Activated CD8-positive, alpha-beta T cell treated with anti-CD3 and anti-CD28 coated beads for 36 hours (primary cell): ENCODE measurements around the gene PCYOX1L. TPM values are rescaled to one million over a fixed set of nuclear protein-coding genes. Genes with fewer than 3 reads are reported as not detected.

Experiments used
- ATAC-seq: fragments of 200-7000 bp; cut with Tn5 transposase; one replicate; pipeline ENCODE4 v1.10.0; 2021; ENCODE audit warnings: mild to moderate bottlenecking, moderate library complexity
- CTCF ChIA-PET: fragments of 350-600 bp; sonication (Branson Sonifier 250); formaldehyde crosslinking; loops from one replicate; lab custom pipeline; 2021; ENCODE audit warnings: antibody characterized with exemption; lab: Charles Lee
- POLR2A ChIA-PET: fragments of 350-600 bp; sonication (Branson Sonifier 250); formaldehyde crosslinking; loops from one replicate; lab custom pipeline; 2021; ENCODE audit warnings: antibody characterized with exemption; lab: Charles Lee
- DNase-seq: peaks from one replicate; pipeline ENCODE4 v3.0.0-alpha.2; 2020
- H3K27ac Mint-ChIP-seq: one replicate; pipeline ENCODE4 v1.8.0; 2021; ENCODE audit warnings: mild to moderate bottlenecking, mixed read lengths
- H3K27me3 Mint-ChIP-seq: one replicate; pipeline ENCODE4 v1.8.0; 2021; ENCODE audit warnings: mixed read lengths
- H3K36me3 Mint-ChIP-seq: one replicate; pipeline ENCODE4 v1.8.0; 2021; ENCODE audit warnings: low read depth, mixed read lengths
- H3K4me1 Mint-ChIP-seq: one replicate; pipeline ENCODE4 v1.8.0; 2021; ENCODE audit warnings: low read depth, mixed read lengths
- H3K4me3 Mint-ChIP-seq: one replicate; pipeline ENCODE4 v1.8.0; 2021; ENCODE audit warnings: mild to moderate bottlenecking, moderate library complexity, mixed read lengths
- H3K9me3 Mint-ChIP-seq: one replicate; pipeline ENCODE4 v1.8.0; 2021; ENCODE audit warnings: mixed read lengths
- intact Hi-C: fragments of 100-400 bp; cut with micrococcal nuclease; formaldehyde crosslinking; loops from one replicate; pipeline ENCODE4 v1.10.0; 2022
- total RNA-seq, 2 experiments: library from RNA; stranded (reverse); gene quantifications; one replicate each; pipeline ENCODE4 v1.2.3, GENCODE V29; 2021
- TF ChIP-seq, protein P1 (sequence below): fragments of 200-600 bp; IDR thresholded peaks from one replicate; pipeline ENCODE4 v1.8.0; 2022; ENCODE audit warnings: antibody characterized with exemption, mild to moderate bottlenecking

Gene PCYOX1L
- total RNA-seq, 2 experiments from 2014 or later: 19.7 to 21.2 TPM

GRCh38 chr5:149319174-149319573 lies 38.7 kb upstream of the PCYOX1L start:
- Mint-ChIP-seq H3K9me3 (no peaks in the 10 kb centered on the region), H3K4me1 (no peaks in the 10 kb centered on the region), H3K36me3 (no peaks in the 10 kb centered on the region), H3K4me3 (no peak overlapping the region), H3K27me3 (no peaks in the 10 kb centered on the region), H3K27ac (no peak overlapping the region)
- ATAC-seq: no peak
- intact Hi-C loops: loop anchor here (10.0 kb wide), 1 partner anchor 116 kb away; no protein-coding TSS in a partner anchor
- ChIA-PET CTCF (interaction anchor here (0.8 to 10.1 kb wide), 5 partner anchors 13 to 123 kb away, joined by 3 to 145 read pairs (median 4); no protein-coding TSS in a partner anchor), POLR2A (no interaction called here)
- no peak for DNase-seq
- TF ChIP-seq, protein P1, sequence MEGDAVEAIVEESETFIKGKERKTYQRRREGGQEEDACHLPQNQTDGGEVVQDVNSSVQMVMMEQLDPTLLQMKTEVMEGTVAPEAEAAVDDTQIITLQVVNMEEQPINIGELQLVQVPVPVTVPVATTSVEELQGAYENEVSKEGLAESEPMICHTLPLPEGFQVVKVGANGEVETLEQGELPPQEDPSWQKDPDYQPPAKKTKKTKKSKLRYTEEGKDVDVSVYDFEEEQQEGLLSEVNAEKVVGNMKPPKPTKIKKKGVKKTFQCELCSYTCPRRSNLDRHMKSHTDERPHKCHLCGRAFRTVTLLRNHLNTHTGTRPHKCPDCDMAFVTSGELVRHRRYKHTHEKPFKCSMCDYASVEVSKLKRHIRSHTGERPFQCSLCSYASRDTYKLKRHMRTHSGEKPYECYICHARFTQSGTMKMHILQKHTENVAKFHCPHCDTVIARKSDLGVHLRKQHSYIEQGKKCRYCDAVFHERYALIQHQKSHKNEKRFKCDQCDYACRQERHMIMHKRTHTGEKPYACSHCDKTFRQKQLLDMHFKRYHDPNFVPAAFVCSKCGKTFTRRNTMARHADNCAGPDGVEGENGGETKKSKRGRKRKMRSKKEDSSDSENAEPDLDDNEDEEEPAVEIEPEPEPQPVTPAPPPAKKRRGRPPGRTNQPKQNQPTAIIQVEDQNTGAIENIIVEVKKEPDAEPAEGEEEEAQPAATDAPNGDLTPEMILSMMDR: no peak

DNA sequence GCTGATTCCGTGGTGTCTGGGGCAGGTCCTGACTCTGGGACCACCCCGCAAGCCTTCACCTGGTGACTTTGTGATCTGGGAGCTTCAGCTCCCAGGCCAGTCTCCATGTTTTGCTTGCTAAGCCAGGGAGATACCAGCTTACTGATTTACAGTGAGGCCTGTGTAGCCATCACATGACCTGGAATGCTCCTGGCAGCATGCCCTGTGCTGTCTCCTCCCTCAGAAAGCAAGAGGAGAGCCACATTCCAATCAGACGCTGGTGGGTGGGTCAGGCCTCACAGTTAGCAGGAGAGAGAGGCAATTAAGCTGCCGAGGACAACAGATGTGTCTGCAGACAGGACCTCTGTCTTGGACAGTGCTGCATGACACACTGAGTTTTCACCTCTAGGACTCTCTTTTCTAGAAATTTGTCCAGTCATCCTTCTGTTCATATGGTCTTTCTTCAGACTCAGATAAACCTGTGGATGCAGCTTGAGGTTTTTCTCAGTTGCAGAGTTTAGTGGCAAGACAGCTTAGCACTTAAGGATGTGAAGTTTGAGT lies 37.0 kb upstream of the PCYOX1L start:
- ATAC-seq: no peak
- H3K9me3 Mint-ChIP-seq: no peaks in the 10 kb centered on the region
- ChIA-PET CTCF (interaction anchor here (1.3 to 10.1 kb wide), 5 partner anchors 14 to 61 kb away, joined by 3 to 145 read pairs (median 7); no protein-coding TSS in a partner anchor), POLR2A (no interaction called here)
- no peaks in the 10 kb centered on the region for H3K4me1 Mint-ChIP-seq
- TF ChIP-seq, protein P1: no peak
- H3K4me3 Mint-ChIP-seq: no peak overlapping the region
- H3K27ac Mint-ChIP-seq: no peak overlapping the region
- H3K36me3 Mint-ChIP-seq: no peaks in the 10 kb centered on the region
- intact Hi-C loops: no loop called here
- DNase-seq: no peak
- no peaks in the 10 kb centered on the region for H3K27me3 Mint-ChIP-seq

GRCh38 chr5:149322518-149322917 lies 35.3 kb upstream of the PCYOX1L start:
- DNase-seq: no peak
- intact Hi-C loops: no loop called here
- Mint-ChIP-seq H3K4me1 (no peaks in the 10 kb centered on the region), H3K36me3 (no peaks in the 10 kb centered on the region), H3K27me3 (no peaks in the 10 kb centered on the region), H3K4me3 (no peak overlapping the region), H3K9me3 (no peaks in the 10 kb centered on the region), H3K27ac (no peak overlapping the region)
- CTCF ChIA-PET: interaction anchor here (10.1 kb wide), 1 partner anchor 48 kb away, joined by 145 read pairs; no protein-coding TSS in a partner anchor
- TF ChIP-seq, protein P1: no peak
- POLR2A ChIA-PET: no interaction called here
- no peak for ATAC-seq

- intact Hi-C loops: no loop called here
- Mint-ChIP-seq H3K4me3 (no peak overlapping the region), H3K27me3 (no peaks in the 10 kb centered on the region), H3K36me3 (no peaks in the 10 kb centered on the region), H3K4me1 (no peaks in the 10 kb centered on the region), H3K27ac (no peak overlapping the region), H3K9me3 (no peaks in the 10 kb centered on the region)
- ATAC-seq (no peak), DNase-seq (no peak)
- ChIA-PET CTCF (interaction anchor here (1.0 to 10.1 kb wide), 3 partner anchors 18 to 181 kb away, joined by 3 to 145 read pairs (median 3); partner anchors contain the start of gene ABLIM3), POLR2A (no interaction called here)
- TF ChIP-seq, protein P1: no peak
These were observed 34.6 kb upstream of the PCYOX1L start for GRCh38 chr5:149323210-149323609.

DNA sequence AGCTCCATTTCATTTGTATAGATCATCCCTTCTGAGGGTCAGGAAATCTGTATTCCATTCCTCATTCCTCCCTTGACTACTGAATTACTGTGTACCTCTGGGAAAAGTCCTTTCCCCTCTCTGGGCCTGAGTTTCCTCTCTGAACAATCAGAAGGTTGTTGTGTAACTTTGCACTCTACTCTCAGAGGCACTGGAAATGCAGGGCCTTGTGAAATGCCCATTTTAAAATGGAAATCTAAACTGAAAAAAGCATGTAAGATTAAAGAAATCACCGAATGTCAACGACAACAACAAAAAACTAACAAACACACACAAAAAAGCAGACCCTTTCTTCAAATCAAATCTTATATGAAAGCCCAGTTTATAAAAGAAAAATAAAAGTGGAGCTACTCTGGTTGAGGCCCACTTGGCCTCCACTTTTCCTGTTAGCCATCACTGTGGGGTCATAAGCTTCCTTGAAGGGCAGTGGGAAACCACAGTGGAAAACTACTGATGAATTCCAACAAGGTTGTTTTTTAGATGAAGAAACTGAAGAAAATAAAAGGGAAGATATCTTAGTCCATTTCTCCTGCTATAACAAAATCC lies 34.1 kb upstream of the PCYOX1L start:
- ATAC-seq (no peak), DNase-seq (no peak)
- CTCF ChIA-PET: interaction anchor here (1.0 to 10.1 kb wide), 5 partner anchors 9 to 182 kb away, joined by 3 to 145 read pairs (median 3); partner anchors contain the start of gene ABLIM3
- Mint-ChIP-seq H3K4me3 (no peak overlapping the region), H3K27me3 (no peaks in the 10 kb centered on the region), H3K27ac (no peak overlapping the region), H3K4me1 (no peaks in the 10 kb centered on the region), H3K9me3 (no peaks in the 10 kb centered on the region), H3K36me3 (no peaks in the 10 kb centered on the region)
- TF ChIP-seq, protein P1: no peak
- POLR2A ChIA-PET: no interaction called here
- intact Hi-C loops: no loop called here
